ENCODE data around the gene CTDSPL.

GRCh38 chr3:37896827-37897226, 35.1 kb downstream of the CTDSPL start:
- TF ChIP-seq EZH2phosphoT487 (IDR thresholded peaks at IDR 0.05; ENCODE audit: borderline replicate concordance) (no peak), CTCF (IDR thresholded peaks at IDR 0.05 in 2 of 3, conservative IDR thresholded peaks at IDR 0.05 in 1 of 3; ENCODE audit: borderline replicate concordance in 1 of 3, insufficient read depth in 1 of 3, low read depth in 2 of 3, low read length in 2 of 3) (no peak), ZFX (IDR thresholded peaks at IDR 0.05) (no peak), POLR2A (IDR thresholded peaks at IDR 0.05; ENCODE audit: borderline replicate concordance, extremely low read depth, insufficient read depth, insufficient read length) (no peak), POLR2AphosphoS5 (IDR thresholded peaks at IDR 0.05; ENCODE audit: low read depth, low read length) (no peak)
- TF ChIP-seq, protein P1, sequence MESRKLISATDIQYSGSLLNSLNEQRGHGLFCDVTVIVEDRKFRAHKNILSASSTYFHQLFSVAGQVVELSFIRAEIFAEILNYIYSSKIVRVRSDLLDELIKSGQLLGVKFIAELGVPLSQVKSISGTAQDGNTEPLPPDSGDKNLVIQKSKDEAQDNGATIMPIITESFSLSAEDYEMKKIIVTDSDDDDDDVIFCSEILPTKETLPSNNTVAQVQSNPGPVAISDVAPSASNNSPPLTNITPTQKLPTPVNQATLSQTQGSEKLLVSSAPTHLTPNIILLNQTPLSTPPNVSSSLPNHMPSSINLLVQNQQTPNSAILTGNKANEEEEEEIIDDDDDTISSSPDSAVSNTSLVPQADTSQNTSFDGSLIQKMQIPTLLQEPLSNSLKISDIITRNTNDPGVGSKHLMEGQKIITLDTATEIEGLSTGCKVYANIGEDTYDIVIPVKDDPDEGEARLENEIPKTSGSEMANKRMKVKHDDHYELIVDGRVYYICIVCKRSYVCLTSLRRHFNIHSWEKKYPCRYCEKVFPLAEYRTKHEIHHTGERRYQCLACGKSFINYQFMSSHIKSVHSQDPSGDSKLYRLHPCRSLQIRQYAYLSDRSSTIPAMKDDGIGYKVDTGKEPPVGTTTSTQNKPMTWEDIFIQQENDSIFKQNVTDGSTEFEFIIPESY (IDR thresholded peaks at IDR 0.05; ENCODE audit: extremely low read depth, insufficient replicate concordance, low read length): no peak

All from HCT116 (cell line).